HepG2 (cell line): ENCODE results near the gene MED25. TPM values are rescaled to one million over a fixed set of nuclear protein-coding genes. Genes with fewer than 3 reads are reported as not detected.
A peak's percentile ranks its signal among the peaks of the same experiment; 100 is the strongest.

Experiments
- FOXA1 ChIP-seq, 2 experiments: fragments of 450-650 bp in 1 of 2; sonication (generic) in 1 of 2; formaldehyde crosslinking in 1 of 2; IDR thresholded peaks; 2 replicates each; pipeline versions ENCODE4 v1.4.0 to v1.6.1; 2016 to 2020; ENCODE audit warnings: missing genetic modification reagents in 1 of 2
- GABPB1 ChIP-seq: IDR thresholded peaks from 2 replicates; pipeline ENCODE4 v1.6.1; 2016; ENCODE audit warnings: mild to moderate bottlenecking, missing genetic modification reagents, moderate library complexity, missing compliant biosample characterization
- MEF2D ChIP-seq: sonication (generic); formaldehyde crosslinking; IDR thresholded peaks from 2 replicates; pipeline ENCODE4 v1.5.1; 2020; ENCODE audit warnings: mild to moderate bottlenecking, missing genetic modification reagents
- MXI1 ChIP-seq: IDR thresholded peaks from 3 replicates; pipeline ENCODE4 v1.6.1; 2012; ENCODE audit warnings: low read depth, low read length, inconsistent platforms, borderline replicate concordance
- MYC ChIP-seq: sonication (generic); formaldehyde crosslinking; IDR thresholded peaks from 2 replicates; pipeline ENCODE4 v1.9.0; 2021; ENCODE audit warnings: missing genetic modification reagents, borderline replicate concordance
- RXRB ChIP-seq: IDR thresholded peaks from 2 replicates; pipeline ENCODE4 v1.6.1; 2016; ENCODE audit warnings: borderline replicate concordance, missing genetic modification reagents, missing compliant biosample characterization
- SALL1 ChIP-seq: sonication (generic); formaldehyde crosslinking; IDR thresholded peaks from 2 replicates; pipeline ENCODE4 v1.8.0; 2022; ENCODE audit warnings: mild to moderate bottlenecking, missing genetic modification reagents
- THYN1 ChIP-seq: sonication (generic); formaldehyde crosslinking; IDR thresholded peaks from 2 replicates; pipeline ENCODE4 v1.8.1; 2023; ENCODE audit warnings: low read depth, mild to moderate bottlenecking, moderate library complexity, missing genetic modification reagents, borderline replicate concordance
- ZMYM3 ChIP-seq: sonication (generic); formaldehyde crosslinking; IDR thresholded peaks from 2 replicates; pipeline ENCODE4 v1.5.1; 2020; ENCODE audit warnings: mild to moderate bottlenecking, missing genetic modification reagents
- ZNF274 ChIP-seq: sonication (generic); formaldehyde crosslinking; IDR thresholded peaks from 2 replicates; pipeline ENCODE4 v1.5.1; 2020; ENCODE audit warnings: mild to moderate bottlenecking, missing genetic modification reagents
- polyA plus RNA-seq, 8 experiments: library from polyadenylated mRNA; depleted of rRNA in 3 of 8; stranded (reverse) in 7 of 8; unstranded in 1 of 8; fragments of >200 nt; fragmentation: Illumina TruSeq in 4 of 8; extraction: Trizol in 4 of 8; gene quantifications; 2 replicates each; pipeline versions ENCODE4 v1.2.1 to v1.2.3, GENCODE V29; 2011 to 2016; ENCODE audit warnings: low read depth in 4 of 8, missing spikeins in 1 of 8, mixed read lengths in 1 of 8; ENCODE audit not compliant: insufficient read depth in 1 of 8
- total RNA-seq, 5 experiments: library from RNA; depleted of rRNA; stranded (reverse); fragments of >200 nt; fragmentation: Illumina TruSeq; extraction: Trizol; gene quantifications; 2 replicates each; pipeline ENCODE4 v1.2.3, GENCODE V29; 2016; ENCODE audit warnings: low read depth in 1 of 5
- TF ChIP-seq, protein P1 (sequence below): sonication (generic); formaldehyde crosslinking; IDR thresholded peaks from 2 replicates; pipeline ENCODE4 v1.8.0; 2022; ENCODE audit warnings: mild to moderate bottlenecking, missing genetic modification reagents, moderate library complexity
- TF ChIP-seq, protein P2 (sequence below): IDR thresholded peaks from 2 replicates; pipeline ENCODE4 v1.6.1; 2016; ENCODE audit warnings: mild to moderate bottlenecking
- TF ChIP-seq, protein P3 (sequence below): sonication (generic); formaldehyde crosslinking; IDR thresholded peaks from 2 replicates; pipeline ENCODE4 v1.8.1; 2023; ENCODE audit warnings: mild to moderate bottlenecking, missing genetic modification reagents
- TF ChIP-seq, protein P4 (sequence below): sonication (generic); formaldehyde crosslinking; IDR thresholded peaks from one replicate; pipeline ENCODE4 v1.5.1; 2020; ENCODE audit warnings: mild to moderate bottlenecking, missing genetic modification reagents; ENCODE audit errors: not compliant biosample characterization
- TF ChIP-seq, protein P5 (sequence below): IDR thresholded peaks from 2 replicates; pipeline ENCODE4 v1.6.1; 2016; ENCODE audit warnings: missing biosample characterization, missing genetic modification reagents, low read depth

MED25 gene
- total and polyA plus RNA-seq, 2 of the 13 experiments (the other 11 are each of a cell fraction or from before 2014, with no cell fraction given) = 11.1 to 15.1 TPM

DNA sequence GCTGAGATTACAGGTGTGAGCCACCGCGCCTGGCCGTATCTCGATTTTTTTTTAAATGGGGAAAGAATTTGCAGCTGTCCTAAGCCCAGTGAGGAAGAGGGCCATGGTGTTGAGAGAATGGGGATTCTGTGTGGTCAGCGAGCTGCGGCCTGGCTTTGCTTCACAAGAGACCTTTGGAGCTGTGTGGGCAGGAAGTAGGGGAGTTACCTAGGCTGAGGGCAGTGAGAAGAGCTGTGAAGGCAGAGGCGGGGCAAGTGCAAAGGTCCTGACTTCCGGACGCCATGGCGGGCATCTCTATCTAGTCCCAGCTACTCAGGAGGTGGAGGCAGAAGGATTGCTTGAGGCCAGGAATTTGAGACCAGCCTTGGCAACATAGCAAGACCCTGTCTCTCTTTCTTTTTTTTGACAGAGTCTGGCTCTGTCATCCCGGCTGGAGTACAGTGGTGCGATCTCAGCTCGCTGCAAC is 46.4 kb upstream of the MED25 start (continued):
- peak; percentile 50; the same call in 1 of the 2 replicates for TF ChIP-seq RXRB (CRISPR knock-in tag)
- no peak for TF ChIP-seq FOXA1 (IDR thresholded peaks at IDR 0.05)
- TF ChIP-seq FOXA1 (CRISPR knock-in tag; IDR thresholded peaks at IDR 0.05) = peak; percentile 9; the same call in 1 of the 2 replicates
- peak; percentile 76 for TF ChIP-seq SALL1 (CRISPR knock-in tag)
- TF ChIP-seq, protein P1, sequence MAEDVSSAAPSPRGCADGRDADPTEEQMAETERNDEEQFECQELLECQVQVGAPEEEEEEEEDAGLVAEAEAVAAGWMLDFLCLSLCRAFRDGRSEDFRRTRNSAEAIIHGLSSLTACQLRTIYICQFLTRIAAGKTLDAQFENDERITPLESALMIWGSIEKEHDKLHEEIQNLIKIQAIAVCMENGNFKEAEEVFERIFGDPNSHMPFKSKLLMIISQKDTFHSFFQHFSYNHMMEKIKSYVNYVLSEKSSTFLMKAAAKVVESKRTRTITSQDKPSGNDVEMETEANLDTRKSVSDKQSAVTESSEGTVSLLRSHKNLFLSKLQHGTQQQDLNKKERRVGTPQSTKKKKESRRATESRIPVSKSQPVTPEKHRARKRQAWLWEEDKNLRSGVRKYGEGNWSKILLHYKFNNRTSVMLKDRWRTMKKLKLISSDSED (CRISPR knock-in tag) = no peak
- peak; percentile 44; the same call in 1 of the 2 replicates for TF ChIP-seq MYC
- no peak for TF ChIP-seq THYN1 (CRISPR knock-in tag)
- TF ChIP-seq, protein P2, sequence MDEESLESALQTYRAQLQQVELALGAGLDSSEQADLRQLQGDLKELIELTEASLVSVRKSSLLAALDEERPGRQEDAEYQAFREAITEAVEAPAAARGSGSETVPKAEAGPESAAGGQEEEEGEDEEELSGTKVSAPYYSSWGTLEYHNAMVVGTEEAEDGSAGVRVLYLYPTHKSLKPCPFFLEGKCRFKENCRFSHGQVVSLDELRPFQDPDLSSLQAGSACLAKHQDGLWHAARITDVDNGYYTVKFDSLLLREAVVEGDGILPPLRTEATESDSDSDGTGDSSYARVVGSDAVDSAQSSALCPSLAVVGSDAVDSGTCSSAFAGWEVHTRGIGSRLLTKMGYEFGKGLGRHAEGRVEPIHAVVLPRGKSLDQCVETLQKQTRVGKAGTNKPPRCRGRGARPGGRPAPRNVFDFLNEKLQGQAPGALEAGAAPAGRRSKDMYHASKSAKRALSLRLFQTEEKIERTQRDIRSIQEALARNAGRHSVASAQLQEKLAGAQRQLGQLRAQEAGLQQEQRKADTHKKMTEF (CRISPR knock-in tag) = 0 out of 2 replicates have a peak, but pooled peaks have one; percentile 32
- peak; percentile 86 for TF ChIP-seq GABPB1 (CRISPR knock-in tag)
- TF ChIP-seq ZMYM3 (CRISPR knock-in tag) = peak; percentile 77; the same call in 1 of the 2 replicates
- TF ChIP-seq, protein P3, sequence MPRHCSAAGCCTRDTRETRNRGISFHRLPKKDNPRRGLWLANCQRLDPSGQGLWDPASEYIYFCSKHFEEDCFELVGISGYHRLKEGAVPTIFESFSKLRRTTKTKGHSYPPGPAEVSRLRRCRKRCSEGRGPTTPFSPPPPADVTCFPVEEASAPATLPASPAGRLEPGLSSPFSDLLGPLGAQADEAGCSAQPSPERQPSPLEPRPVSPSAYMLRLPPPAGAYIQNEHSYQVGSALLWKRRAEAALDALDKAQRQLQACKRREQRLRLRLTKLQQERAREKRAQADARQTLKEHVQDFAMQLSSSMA = peak; percentile 77; the same call in 1 of the 2 replicates
- TF ChIP-seq, protein P4, sequence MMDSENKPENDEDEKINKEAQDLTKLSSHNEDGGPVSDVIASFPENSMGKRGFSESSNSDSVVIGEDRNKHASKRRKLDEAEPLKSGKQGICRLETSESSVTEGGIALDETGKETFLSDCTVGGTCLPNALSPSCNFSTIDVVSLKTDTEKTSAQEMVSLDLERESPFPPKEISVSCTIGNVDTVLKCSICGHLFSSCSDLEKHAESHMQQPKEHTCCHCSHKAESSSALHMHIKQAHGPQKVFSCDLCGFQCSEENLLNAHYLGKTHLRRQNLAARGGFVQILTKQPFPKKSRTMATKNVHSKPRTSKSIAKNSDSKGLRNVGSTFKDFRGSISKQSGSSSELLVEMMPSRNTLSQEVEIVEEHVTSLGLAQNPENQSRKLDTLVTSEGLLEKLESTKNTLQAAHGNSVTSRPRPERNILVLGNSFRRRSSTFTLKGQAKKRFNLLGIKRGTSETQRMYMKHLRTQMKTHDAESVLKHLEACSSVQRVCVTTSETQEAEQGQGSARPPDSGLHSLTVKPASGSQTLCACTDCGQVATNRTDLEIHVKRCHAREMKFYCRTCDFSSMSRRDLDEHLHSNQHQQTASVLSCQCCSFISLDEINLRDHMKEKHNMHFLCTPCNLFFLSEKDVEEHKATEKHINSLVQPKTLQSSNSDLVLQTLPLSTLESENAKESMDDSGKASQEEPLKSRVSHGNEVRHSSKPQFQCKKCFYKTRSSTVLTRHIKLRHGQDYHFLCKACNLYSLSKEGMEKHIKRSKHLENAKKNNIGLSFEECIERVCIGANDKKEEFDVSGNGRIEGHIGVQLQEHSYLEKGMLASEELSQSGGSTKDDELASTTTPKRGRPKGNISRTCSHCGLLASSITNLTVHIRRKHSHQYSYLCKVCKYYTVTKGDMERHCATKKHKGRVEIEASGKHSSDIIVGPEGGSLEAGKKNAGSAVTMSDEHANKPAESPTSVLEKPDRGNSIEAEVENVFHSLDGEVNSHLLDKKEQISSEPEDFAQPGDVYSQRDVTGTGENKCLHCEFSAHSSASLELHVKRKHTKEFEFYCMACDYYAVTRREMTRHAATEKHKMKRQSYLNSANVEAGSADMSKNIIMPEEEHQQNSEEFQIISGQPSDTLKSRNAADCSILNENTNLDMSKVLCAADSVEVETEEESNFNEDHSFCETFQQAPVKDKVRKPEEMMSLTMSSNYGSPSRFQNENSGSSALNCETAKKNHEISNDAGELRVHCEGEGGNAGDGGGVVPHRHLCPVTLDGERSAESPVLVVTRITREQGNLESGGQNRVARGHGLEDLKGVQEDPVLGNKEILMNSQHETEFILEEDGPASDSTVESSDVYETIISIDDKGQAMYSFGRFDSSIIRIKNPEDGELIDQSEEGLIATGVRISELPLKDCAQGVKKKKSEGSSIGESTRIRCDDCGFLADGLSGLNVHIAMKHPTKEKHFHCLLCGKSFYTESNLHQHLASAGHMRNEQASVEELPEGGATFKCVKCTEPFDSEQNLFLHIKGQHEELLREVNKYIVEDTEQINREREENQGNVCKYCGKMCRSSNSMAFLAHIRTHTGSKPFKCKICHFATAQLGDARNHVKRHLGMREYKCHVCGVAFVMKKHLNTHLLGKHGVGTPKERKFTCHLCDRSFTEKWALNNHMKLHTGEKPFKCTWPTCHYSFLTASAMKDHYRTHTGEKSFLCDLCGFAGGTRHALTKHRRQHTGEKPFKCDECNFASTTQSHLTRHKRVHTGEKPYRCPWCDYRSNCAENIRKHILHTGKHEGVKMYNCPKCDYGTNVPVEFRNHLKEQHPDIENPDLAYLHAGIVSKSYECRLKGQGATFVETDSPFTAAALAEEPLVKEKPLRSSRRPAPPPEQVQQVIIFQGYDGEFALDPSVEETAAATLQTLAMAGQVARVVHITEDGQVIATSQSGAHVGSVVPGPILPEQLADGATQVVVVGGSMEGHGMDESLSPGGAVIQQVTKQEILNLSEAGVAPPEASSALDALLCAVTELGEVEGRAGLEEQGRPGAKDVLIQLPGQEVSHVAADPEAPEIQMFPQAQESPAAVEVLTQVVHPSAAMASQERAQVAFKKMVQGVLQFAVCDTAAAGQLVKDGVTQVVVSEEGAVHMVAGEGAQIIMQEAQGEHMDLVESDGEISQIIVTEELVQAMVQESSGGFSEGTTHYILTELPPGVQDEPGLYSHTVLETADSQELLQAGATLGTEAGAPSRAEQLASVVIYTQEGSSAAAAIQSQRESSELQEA (CRISPR knock-in tag) = peak; percentile 40
- TF ChIP-seq, protein P5, sequence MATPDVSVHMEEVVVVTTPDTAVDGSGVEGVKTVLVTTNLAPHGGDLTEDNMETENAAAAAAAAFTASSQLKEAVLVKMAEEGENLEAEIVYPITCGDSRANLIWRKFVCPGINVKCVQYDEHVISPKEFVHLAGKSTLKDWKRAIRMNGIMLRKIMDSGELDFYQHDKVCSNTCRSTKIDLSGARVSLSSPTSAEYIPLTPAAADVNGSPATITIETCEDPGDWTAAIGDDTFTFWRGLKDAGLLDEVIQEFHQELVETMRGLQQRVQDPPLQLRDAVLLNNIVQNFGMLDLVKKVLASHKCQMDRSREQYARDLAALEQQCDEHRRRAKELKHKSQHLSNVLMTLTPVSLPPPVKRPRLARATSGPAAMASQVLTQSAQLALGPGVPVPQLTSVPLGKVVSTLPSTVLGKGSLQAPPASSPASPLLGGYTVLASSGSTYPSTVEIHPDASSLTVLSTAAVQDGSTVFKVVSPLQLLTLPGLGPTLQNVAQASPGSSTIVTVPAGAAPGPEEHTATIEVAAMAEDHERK (CRISPR knock-in tag) = no peak
- peak; percentile 25; the same call in 1 of the 3 replicates for TF ChIP-seq MXI1
- 0 out of 2 replicates have a peak, but pooled peaks have one; percentile 39 for TF ChIP-seq ZNF274 (CRISPR knock-in tag)
- TF ChIP-seq MEF2D = peak; percentile 78
